GM12878 (cell line): ENCODE results near the gene BCAS3. TPM values are rescaled to one million over a fixed set of nuclear protein-coding genes. Genes with fewer than 3 reads are reported as not detected.

ENCODE experiments used
- ATAC-seq: fragments of 200-7000 bp; cut with Tn5 transposase; 3 replicates; pipeline ENCODE4 v1.9.1; 2020; ENCODE audit warnings: mild to moderate bottlenecking, moderate library complexity
- BruUV-seq: library from RNA; stranded (reverse); fragments of 400-500 nt; replicated peaks from 2 replicates; lab custom pipeline; 2021; lab: Mats Ljungman, UMichigan
- CTCF ChIA-PET: fragments of 300-600 bp; sonication (Branson Sonifier 250); formaldehyde crosslinking; extraction: SDS; loops from one replicate; lab custom pipeline; 2021; ENCODE audit warnings: inconsistent platforms; lab: Yijun Ruan, JAX
- POLR2A ChIA-PET: fragments of 350-600 bp; formaldehyde crosslinking; extraction: SDS; loops from one replicate; lab custom pipeline; 2021; ENCODE audit warnings: inconsistent platforms; lab: Charles Lee
- RAD21 ChIA-PET: fragments of 300-600 bp; sonication (Branson Sonifier 250); formaldehyde crosslinking; loops from one replicate; lab custom pipeline; 2023; ENCODE audit warnings: antibody characterized with exemption; ENCODE audit not compliant: unreplicated experiment; lab: Charles Lee
- SMC1A ChIA-PET: fragments of 300-600 bp; sonication (Branson Sonifier 250); formaldehyde crosslinking; loops from one replicate; lab custom pipeline; 2023; ENCODE audit not compliant: unreplicated experiment, uncharacterized antibody; lab: Charles Lee
- DNase-seq: peaks from one replicate; pipeline ENCODE4 v3.0.0-alpha.2; 2011; ENCODE audit warnings: low read depth, low spot score
- FAIRE-seq: peaks from 3 replicates; lab custom pipeline; 2011; peaks lifted over from hg19 to GRCh38; lab: Jason Lieb, UNC
- H2AFZ ChIP-seq: 2 replicates; pipeline ENCODE4 v1.6.0; 2011; ENCODE audit warnings: low read depth, low read length, control low read depth; ENCODE audit not compliant: control insufficient read depth
- H3K27ac ChIP-seq: 2 replicates; pipeline ENCODE4 v1.5.1; 2011; ENCODE audit warnings: control low read depth; ENCODE audit not compliant: control insufficient read depth, insufficient read depth
- H3K27me3 ChIP-seq, 2 experiments: replicated peaks in 1 of 2; 2 replicates each; pipeline versions ENCODE4 v1.6.0 to v1.6.1; 2011; ENCODE audit warnings: low read length in 1 of 2; ENCODE audit not compliant: control insufficient read depth in 2 of 2, insufficient read depth in 2 of 2
- H3K36me3 ChIP-seq, 2 experiments: 2 replicates each; pipeline ENCODE4 v1.5.1; 2011; ENCODE audit warnings: low read length in 1 of 2; ENCODE audit not compliant: control insufficient read depth in 2 of 2, insufficient read depth in 2 of 2
- H3K4me1 ChIP-seq: 2 replicates; pipeline ENCODE4 v1.6.1; 2011; ENCODE audit warnings: mild to moderate bottlenecking, low read length, moderate library complexity, mixed read lengths; ENCODE audit not compliant: control insufficient read depth, insufficient read depth
- H3K4me2 ChIP-seq: 2 replicates; pipeline ENCODE4 v1.6.0; 2011; ENCODE audit warnings: control low read depth; ENCODE audit not compliant: control insufficient read depth, insufficient read depth
- H3K4me3 ChIP-seq: fragments of 200-600 bp; sonication (generic); 2 replicates; pipeline ENCODE4 v1.5.1; 2016
- H3K79me2 ChIP-seq: 2 replicates; pipeline ENCODE4 v1.6.0; 2011; ENCODE audit warnings: low read length; ENCODE audit not compliant: control insufficient read depth, insufficient read depth
- H3K9ac ChIP-seq: 2 replicates; pipeline ENCODE4 v1.8.0; 2011; ENCODE audit warnings: low read length, control low read depth, mixed read lengths; ENCODE audit not compliant: control insufficient read depth, insufficient read depth
- H3K9me3 ChIP-seq: replicated peaks from 3 replicates; pipeline ENCODE4 v1.5.1; 2011; ENCODE audit warnings: mild to moderate bottlenecking, low read length; ENCODE audit not compliant: control insufficient read depth, insufficient read depth
- H4K20me1 ChIP-seq: 2 replicates; pipeline ENCODE4 v1.6.0; 2011; ENCODE audit not compliant: control insufficient read depth, insufficient read depth
- CHD1 ChIP-seq: IDR thresholded peaks from 2 replicates; pipeline ENCODE4 v1.6.1; 2012; ENCODE audit warnings: low read depth, low read length, improper control_type of control experiment
- NFXL1 ChIP-seq: fragments of 450-650 bp; IDR thresholded peaks from 2 replicates; pipeline ENCODE4 v1.6.1; 2017; ENCODE audit warnings: antibody characterized with exemption, mild to moderate bottlenecking, borderline replicate concordance
- POLR2AphosphoS2 ChIP-seq: IDR thresholded peaks from 2 replicates; pipeline ENCODE4 v1.6.1; 2011; ENCODE audit warnings: low read depth, mild to moderate bottlenecking, low read length, improper control_type of control experiment, moderate library complexity
- SPI1 ChIP-seq: IDR thresholded peaks from 2 replicates; pipeline ENCODE4 v1.6.1; 2011; ENCODE audit warnings: low read depth, mild to moderate bottlenecking, low read length, moderate library complexity, borderline replicate concordance; ENCODE audit not compliant: insufficient read depth
- SRF ChIP-seq, 2 experiments: IDR thresholded peaks; 2 replicates each; pipeline ENCODE4 v1.6.1; 2011; ENCODE audit warnings: low read depth in 2 of 2, low read length in 2 of 2, mild to moderate bottlenecking in 1 of 2, moderate library complexity in 1 of 2
- in situ Hi-C: fragments of 300-500 bp; cut with MboI; formaldehyde crosslinking; loops from 9 replicates; pipeline ENCODE4 v1.14.3; 2018; ENCODE audit warnings: mixed read lengths
- intact Hi-C: fragments of 100-400 bp; cut with micrococcal nuclease; formaldehyde crosslinking; loops from one replicate; pipeline ENCODE4 v1.14.2; 2022; ENCODE audit not compliant: unreplicated experiment
- polyA plus RNA-seq, 11 experiments: library from polyadenylated mRNA; depleted of rRNA in 4 of 11; unstranded in 6 of 11; stranded (reverse) in 5 of 11; fragments of >200 nt; fragmentation: Nextera tagmentation in 4 of 11; fragmentation: Illumina TruSeq in 1 of 11; extraction: Ambion mirVana in 4 of 11; extraction: Trizol in 1 of 11; gene quantifications; 1 replicate in 1 of 11; 2 replicates in 10 of 11; pipeline versions ENCODE4 v1.2.1 to v1.2.3, GENCODE V29; 2011 to 2016; ENCODE audit warnings: inconsistent platforms in 2 of 11, missing spikeins in 2 of 11, low read depth in 1 of 11
- total RNA-seq, 4 experiments: library from RNA; depleted of rRNA in 3 of 4; stranded (reverse); fragments of >200 nt in 3 of 4; fragmentation: Illumina TruSeq in 1 of 4; extraction: Trizol in 1 of 4; gene quantifications; 2 replicates each; pipeline versions ENCODE4 v1.2.1 to v1.2.3, GENCODE V29; 2013 to 2021
- TF ChIP-seq, protein P1 (sequence below): fragments of 450-650 bp; formaldehyde crosslinking; IDR thresholded peaks from 2 replicates; pipeline ENCODE4 v1.4.0; 2020; ENCODE audit warnings: mild to moderate bottlenecking, moderate library complexity

The BCAS3 gene
- total and polyA plus RNA-seq, 10 of the 15 experiments (the other 5 are each of a cell fraction or from before 2014, with no cell fraction given): 2.1 to 11.0 (median 6.6) TPM

DNA sequence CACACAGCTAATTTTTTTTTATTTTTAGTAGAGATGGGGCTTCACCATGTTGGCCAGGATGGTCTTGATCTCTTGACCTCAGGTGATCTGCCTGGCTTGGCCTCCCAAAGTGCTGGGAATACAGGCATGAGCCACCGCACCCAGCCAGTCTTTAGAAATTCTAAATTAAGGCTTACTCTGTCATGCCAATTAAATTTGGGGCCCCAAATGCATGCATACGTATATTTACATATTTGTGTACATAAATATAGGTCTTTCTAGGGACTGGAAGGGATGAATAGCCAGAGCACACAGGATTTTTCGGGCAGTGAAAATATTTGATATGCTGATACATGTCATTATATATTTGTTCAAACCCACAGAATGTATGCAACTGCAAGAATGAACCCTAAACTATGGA lies 105.1 kb downstream of the BCAS3 start (continued):
- TF ChIP-seq, protein P1, sequence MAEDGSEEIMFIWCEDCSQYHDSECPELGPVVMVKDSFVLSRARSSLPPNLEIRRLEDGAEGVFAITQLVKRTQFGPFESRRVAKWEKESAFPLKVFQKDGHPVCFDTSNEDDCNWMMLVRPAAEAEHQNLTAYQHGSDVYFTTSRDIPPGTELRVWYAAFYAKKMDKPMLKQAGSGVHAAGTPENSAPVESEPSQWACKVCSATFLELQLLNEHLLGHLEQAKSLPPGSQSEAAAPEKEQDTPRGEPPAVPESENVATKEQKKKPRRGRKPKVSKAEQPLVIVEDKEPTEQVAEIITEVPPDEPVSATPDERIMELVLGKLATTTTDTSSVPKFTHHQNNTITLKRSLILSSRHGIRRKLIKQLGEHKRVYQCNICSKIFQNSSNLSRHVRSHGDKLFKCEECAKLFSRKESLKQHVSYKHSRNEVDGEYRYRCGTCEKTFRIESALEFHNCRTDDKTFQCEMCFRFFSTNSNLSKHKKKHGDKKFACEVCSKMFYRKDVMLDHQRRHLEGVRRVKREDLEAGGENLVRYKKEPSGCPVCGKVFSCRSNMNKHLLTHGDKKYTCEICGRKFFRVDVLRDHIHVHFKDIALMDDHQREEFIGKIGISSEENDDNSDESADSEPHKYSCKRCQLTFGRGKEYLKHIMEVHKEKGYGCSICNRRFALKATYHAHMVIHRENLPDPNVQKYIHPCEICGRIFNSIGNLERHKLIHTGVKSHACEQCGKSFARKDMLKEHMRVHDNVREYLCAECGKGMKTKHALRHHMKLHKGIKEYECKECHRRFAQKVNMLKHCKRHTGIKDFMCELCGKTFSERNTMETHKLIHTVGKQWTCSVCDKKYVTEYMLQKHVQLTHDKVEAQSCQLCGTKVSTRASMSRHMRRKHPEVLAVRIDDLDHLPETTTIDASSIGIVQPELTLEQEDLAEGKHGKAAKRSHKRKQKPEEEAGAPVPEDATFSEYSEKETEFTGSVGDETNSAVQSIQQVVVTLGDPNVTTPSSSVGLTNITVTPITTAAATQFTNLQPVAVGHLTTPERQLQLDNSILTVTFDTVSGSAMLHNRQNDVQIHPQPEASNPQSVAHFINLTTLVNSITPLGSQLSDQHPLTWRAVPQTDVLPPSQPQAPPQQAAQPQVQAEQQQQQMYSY (CRISPR knock-in tag): no peak
- TF ChIP-seq POLR2AphosphoS2 (no peak), SPI1 (no peak), SRF (IDR thresholded peaks at IDR 0.05; ENCODE audit: low read depth in 2 of 2, low read length in 2 of 2) (no peak)

GRCh38 chr17:60790205-60790604 lies 112.6 kb downstream of the BCAS3 start:
- no peaks in the 10 kb centered on the region for H3K36me3 ChIP-seq
- in situ Hi-C loops: no loop called here
- H3K4me2 ChIP-seq: no peak overlapping the region
- no peaks in the 10 kb centered on the region for H3K9me3 ChIP-seq
- ChIA-PET CTCF (no interaction called here), RAD21 (no interaction called here), POLR2A (no interaction called here), SMC1A (interaction anchor here (1.5 kb wide), 1 partner anchor 11 kb away, joined by 5 read pairs; no protein-coding TSS in a partner anchor)
- no peak overlapping the region for H3K4me3 ChIP-seq
- intact Hi-C loops: no loop called here
- H2AFZ ChIP-seq: no peak overlapping the region
- DNase-seq: no peak
- H4K20me1 ChIP-seq: no peaks in the 10 kb centered on the region
- BruUV-seq: no TSS peak
- TF ChIP-seq NFXL1 (peak; percentile 71; the same call in 1 of the 2 replicates), CHD1 (no peak)
- H3K4me1 ChIP-seq: no peaks in the 10 kb centered on the region
- ATAC-seq: no peak
- no peaks in the 10 kb centered on the region for H3K79me2 ChIP-seq
- H3K9ac ChIP-seq: no peak overlapping the region
- H3K27me3 ChIP-seq: no peaks in the 10 kb centered on the region
- no peak for FAIRE-seq
- H3K27ac ChIP-seq: no peak overlapping the region
